ENCODE measurements around the gene CALD1.

DNA sequence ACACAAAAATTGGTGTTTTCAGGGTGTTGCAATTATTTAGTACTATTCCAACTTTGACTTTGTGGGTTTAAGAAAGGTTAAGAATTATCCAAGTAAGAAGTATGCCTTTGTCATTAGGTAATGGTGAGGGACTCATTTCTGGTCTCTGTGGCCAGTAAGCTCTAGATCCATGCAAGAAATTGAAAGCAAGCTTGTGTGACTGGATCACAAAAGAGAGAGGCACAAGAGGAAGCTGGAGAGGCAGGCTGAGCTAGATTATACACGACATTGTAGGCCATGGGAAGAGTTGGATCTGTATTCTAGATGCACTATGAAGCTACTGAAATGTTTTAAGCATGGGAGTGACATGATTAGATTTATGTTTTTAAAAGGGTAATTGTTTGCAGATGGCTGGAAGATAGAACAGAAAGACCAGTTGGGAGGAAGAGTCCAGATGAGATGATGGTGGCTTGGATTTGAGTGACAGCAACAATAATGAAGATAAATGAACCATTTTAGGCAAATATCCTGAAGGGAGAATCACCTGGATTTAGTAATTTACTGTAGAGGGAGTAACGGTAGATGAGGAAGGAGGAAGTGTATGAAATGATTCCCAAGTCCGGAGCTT, 50.0 kb downstream of the CALD1 start:
- TF ChIP-seq, protein P1, sequence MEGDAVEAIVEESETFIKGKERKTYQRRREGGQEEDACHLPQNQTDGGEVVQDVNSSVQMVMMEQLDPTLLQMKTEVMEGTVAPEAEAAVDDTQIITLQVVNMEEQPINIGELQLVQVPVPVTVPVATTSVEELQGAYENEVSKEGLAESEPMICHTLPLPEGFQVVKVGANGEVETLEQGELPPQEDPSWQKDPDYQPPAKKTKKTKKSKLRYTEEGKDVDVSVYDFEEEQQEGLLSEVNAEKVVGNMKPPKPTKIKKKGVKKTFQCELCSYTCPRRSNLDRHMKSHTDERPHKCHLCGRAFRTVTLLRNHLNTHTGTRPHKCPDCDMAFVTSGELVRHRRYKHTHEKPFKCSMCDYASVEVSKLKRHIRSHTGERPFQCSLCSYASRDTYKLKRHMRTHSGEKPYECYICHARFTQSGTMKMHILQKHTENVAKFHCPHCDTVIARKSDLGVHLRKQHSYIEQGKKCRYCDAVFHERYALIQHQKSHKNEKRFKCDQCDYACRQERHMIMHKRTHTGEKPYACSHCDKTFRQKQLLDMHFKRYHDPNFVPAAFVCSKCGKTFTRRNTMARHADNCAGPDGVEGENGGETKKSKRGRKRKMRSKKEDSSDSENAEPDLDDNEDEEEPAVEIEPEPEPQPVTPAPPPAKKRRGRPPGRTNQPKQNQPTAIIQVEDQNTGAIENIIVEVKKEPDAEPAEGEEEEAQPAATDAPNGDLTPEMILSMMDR (IDR thresholded peaks at IDR 0.05; ENCODE audit: low read length), result no peak
- no peak for TF ChIP-seq EZH2 (IDR thresholded peaks at IDR 0.05; ENCODE audit: borderline replicate concordance, low read length)

Data from OCI-LY1 (cell line).